Trophoblast cell (in vitro differentiated cells and primary cell): ENCODE data around the gene VAV3.
"Not testable (repeated sequence)": the region's sequence is repeated elsewhere in the genome, so short reads cannot be mapped to it uniquely, and the experiment has no call there.

Experiments
- DNase-seq, 2 donors: peaks; one replicate each; pipeline ENCODE4 v3.0.0-alpha.2; 2016
- H2AFZ ChIP-seq: 2 replicates; pipeline ENCODE4 v1.6.1; 2013; ENCODE audit warnings: low read length, moderate library complexity, mild to moderate bottlenecking; ENCODE audit not compliant: insufficient read depth, poor library complexity
- H2AK5ac ChIP-seq: 2 replicates; pipeline ENCODE4 v1.6.1; 2013; ENCODE audit warnings: mild to moderate bottlenecking, low read length
- H2BK120ac ChIP-seq: 2 replicates; pipeline ENCODE4 v1.6.1; 2013; ENCODE audit warnings: low read length, mild to moderate bottlenecking, moderate library complexity; ENCODE audit not compliant: insufficient read depth, poor library complexity
- H2BK12ac ChIP-seq: 2 replicates; pipeline ENCODE4 v1.6.1; 2013; ENCODE audit warnings: mild to moderate bottlenecking, low read length, moderate library complexity
- H2BK5ac ChIP-seq: 2 replicates; pipeline ENCODE4 v1.6.1; 2013; ENCODE audit warnings: low read length, low read depth, moderate library complexity, mild to moderate bottlenecking; ENCODE audit not compliant: poor library complexity
- H3K14ac ChIP-seq: 2 replicates; pipeline ENCODE4 v1.6.1; 2013; ENCODE audit warnings: mild to moderate bottlenecking, low read length
- H3K18ac ChIP-seq: 2 replicates; pipeline ENCODE4 v1.6.1; 2013; ENCODE audit warnings: mild to moderate bottlenecking, low read length
- H3K23ac ChIP-seq: 2 replicates; pipeline ENCODE4 v1.6.1; 2013; ENCODE audit warnings: low read length
- H3K27ac ChIP-seq: 2 replicates; pipeline ENCODE4 v1.5.1; 2013; ENCODE audit warnings: low read depth, mild to moderate bottlenecking, inconsistent platforms, low read length, moderate library complexity
- H3K27me3 ChIP-seq: 2 replicates; pipeline ENCODE4 v1.6.1; 2013; ENCODE audit warnings: inconsistent platforms, mild to moderate bottlenecking, low read length, moderate library complexity; ENCODE audit not compliant: insufficient read depth
- H3K36me3 ChIP-seq, 2 experiments: 1 replicate in 1 of 2; 2 replicates in 1 of 2; pipeline ENCODE4 v1.6.1; 2013; ENCODE audit warnings: low read length in 2 of 2, mild to moderate bottlenecking in 2 of 2, moderate library complexity in 1 of 2; ENCODE audit not compliant: insufficient read depth in 2 of 2, control insufficient read depth in 1 of 2
- H3K4ac ChIP-seq: 2 replicates; pipeline ENCODE4 v1.6.1; 2013; ENCODE audit warnings: low read depth, mild to moderate bottlenecking, low read length, moderate library complexity
- H3K4me1 ChIP-seq, 2 experiments: 1 replicate in 1 of 2; 2 replicates in 1 of 2; pipeline ENCODE4 v1.6.1; 2013; ENCODE audit warnings: low read length in 2 of 2, mild to moderate bottlenecking in 2 of 2, moderate library complexity in 1 of 2; ENCODE audit not compliant: insufficient read depth in 2 of 2, control insufficient read depth in 1 of 2
- H3K4me2 ChIP-seq: 2 replicates; pipeline ENCODE4 v1.6.1; 2013; ENCODE audit warnings: inconsistent platforms, mild to moderate bottlenecking, low read length, moderate library complexity
- H3K4me3 ChIP-seq: 2 replicates; pipeline ENCODE4 v1.5.1; 2013; ENCODE audit warnings: mild to moderate bottlenecking, low read depth, low read length, inconsistent platforms
- H3K79me1 ChIP-seq: one replicate; pipeline ENCODE4 v1.6.1; 2013; ENCODE audit warnings: low read length
- H3K79me2 ChIP-seq: 2 replicates; pipeline ENCODE4 v1.6.1; 2013; ENCODE audit warnings: low read length, mild to moderate bottlenecking; ENCODE audit not compliant: control insufficient read depth, insufficient read depth, poor library complexity
- H3K9ac ChIP-seq: 2 replicates; pipeline ENCODE4 v1.6.1; 2013; ENCODE audit warnings: mild to moderate bottlenecking, low read length
- H3K9me3 ChIP-seq: 2 replicates; pipeline ENCODE4 v1.6.1; 2013; ENCODE audit warnings: low read depth, mild to moderate bottlenecking, control low read depth, inconsistent platforms, low read length; ENCODE audit not compliant: insufficient read depth
- H4K12ac ChIP-seq: 2 replicates; pipeline ENCODE4 v1.6.1; 2013; ENCODE audit warnings: low read depth, mild to moderate bottlenecking, low read length, moderate library complexity
- H4K8ac ChIP-seq: 2 replicates; pipeline ENCODE4 v1.6.1; 2013; ENCODE audit warnings: low read depth, mild to moderate bottlenecking, low read length, moderate library complexity
- H4K91ac ChIP-seq: one replicate; pipeline ENCODE4 v1.6.1; 2013; ENCODE audit warnings: low read depth, mild to moderate bottlenecking, low read length, moderate library complexity
- WGBS: extraction: QIAGEN DNeasy Blood & Tissue Kit; methylation state at CpG from one replicate; pipeline ENCODE4 v1.1.7; 2013; ENCODE audit warnings: missing lambda C conversion rate; ENCODE audit not compliant: insufficient read length, insufficient coverage; ENCODE audit errors: extremely low coverage; 5-methylcytosine and 5-hydroxymethylcytosine counted together

VAV3 gene

GRCh38 chr1:107862064-107862463 lies 102.9 kb downstream of the VAV3 start:
- Histone ChIP-seq H3K27ac (no peak overlapping the region), H3K4ac (no peak overlapping the region), H2BK120ac (no peak overlapping the region), H3K4me3 (no peak overlapping the region), H4K12ac (no peak overlapping the region), H3K18ac (no peak overlapping the region), H3K79me2 (no peaks in the 10 kb centered on the region), H3K23ac (no peak overlapping the region), H2BK5ac (no peak overlapping the region), H2BK12ac (no peak overlapping the region), H2AK5ac (no peak overlapping the region), H3K4me1 (no peaks in the 10 kb centered on the region), H3K4me2 (no peak overlapping the region), H2AFZ (no peak overlapping the region), H4K8ac (no peak overlapping the region), H3K36me3 (no peaks in the 10 kb centered on the region), H3K79me1 (no peaks in the 10 kb centered on the region), H3K9me3 (no peaks in the 10 kb centered on the region), H3K9ac (no peak overlapping the region), H3K14ac (no peak overlapping the region), H3K27me3 (no peaks in the 10 kb centered on the region), H4K91ac (no peak overlapping the region)
- DNase-seq, result no peak
- WGBS, result no CpG with 5 or more reads among the region's 2 CpGs

DNA sequence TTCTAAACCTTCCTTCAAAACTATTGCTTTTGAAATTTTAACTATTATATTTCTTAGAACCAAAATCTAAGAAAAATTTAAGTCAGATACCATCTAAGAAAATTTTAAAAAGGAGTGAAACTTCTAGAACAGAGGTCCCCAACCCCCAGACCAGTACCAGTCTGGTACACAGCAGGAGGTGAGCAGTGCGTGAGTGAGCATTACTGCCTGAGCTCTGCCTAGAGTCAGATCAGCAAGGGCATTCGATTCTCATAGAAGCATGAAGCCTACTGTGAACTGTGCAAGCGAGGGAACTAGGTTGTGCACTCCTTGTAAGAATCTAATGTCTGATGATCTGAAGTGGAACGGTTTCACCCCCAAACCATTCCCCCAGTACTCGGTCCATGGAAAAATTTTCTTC lies 106.7 kb downstream of the VAV3 start:
- Histone ChIP-seq H3K14ac (no peak overlapping the region), H4K12ac (no peak overlapping the region), H3K36me3 (no peaks in the 10 kb centered on the region), H3K9me3 (no peaks in the 10 kb centered on the region), H3K27ac (no peak overlapping the region), H3K9ac (peak overlapping the region; percentile 64), H4K8ac (no peak overlapping the region), H3K4me1 (no peaks in the 10 kb centered on the region), H3K79me1 (no peaks in the 10 kb centered on the region), H3K4me3 (no peak overlapping the region), H2AK5ac (no peak overlapping the region), H3K27me3 (no peaks in the 10 kb centered on the region), H2BK120ac (no peak overlapping the region), H3K23ac (no peak overlapping the region), H2BK5ac (no peak overlapping the region), H3K18ac (no peak overlapping the region), H3K79me2 (no peaks in the 10 kb centered on the region), H4K91ac (no peak overlapping the region), H3K4me2 (no peak overlapping the region), H2AFZ (no peak overlapping the region), H2BK12ac (no peak overlapping the region), H3K4ac (no peak overlapping the region)
- DNase-seq, result no peak
- WGBS, result no CpG with 5 or more reads among the region's 5 CpGs

DNA sequence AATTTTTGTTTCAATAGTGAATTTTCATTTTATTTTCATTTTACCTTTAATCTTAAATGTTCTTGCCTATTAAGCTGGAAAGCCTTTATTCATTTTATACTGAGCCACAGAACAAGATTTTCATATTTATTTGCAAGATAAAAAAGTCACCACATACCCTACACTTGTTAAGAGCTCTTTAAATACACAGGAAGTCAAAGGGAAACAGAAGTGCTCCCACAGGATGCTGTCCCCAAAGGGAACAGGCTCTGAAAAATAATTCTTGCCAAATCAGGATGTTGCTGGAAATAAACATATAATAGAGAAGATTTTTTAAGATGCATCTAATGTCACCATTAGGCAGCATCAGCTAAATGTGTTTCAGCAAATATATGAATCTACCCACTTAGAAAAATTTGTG lies 113.6 kb downstream of the VAV3 start:
- no peak overlapping the region for H4K8ac ChIP-seq
- H3K27ac ChIP-seq, result no peak overlapping the region
- no peak overlapping the region for H3K23ac ChIP-seq
- H3K79me2 ChIP-seq, result no peaks in the 10 kb centered on the region
- no peak for DNase-seq
- H3K36me3 ChIP-seq, result no peaks in the 10 kb centered on the region
- H3K27me3 ChIP-seq, result no peaks in the 10 kb centered on the region
- no peak overlapping the region for H3K14ac ChIP-seq
- no peak overlapping the region for H3K18ac ChIP-seq
- H3K4ac ChIP-seq, result no peak overlapping the region
- no peaks in the 10 kb centered on the region for H3K4me1 ChIP-seq
- no peak overlapping the region for H2BK12ac ChIP-seq
- H3K9ac ChIP-seq, result no peak overlapping the region
- no peak overlapping the region for H2BK120ac ChIP-seq
- no peaks in the 10 kb centered on the region for H3K9me3 ChIP-seq
- H4K91ac ChIP-seq, result no peak overlapping the region
- no peak overlapping the region for H3K4me3 ChIP-seq
- H3K4me2 ChIP-seq, result no peak overlapping the region
- no peak overlapping the region for H2BK5ac ChIP-seq
- no peak overlapping the region for H2AFZ ChIP-seq
- H3K79me1 ChIP-seq, result no peaks in the 10 kb centered on the region
- no peak overlapping the region for H4K12ac ChIP-seq
- H2AK5ac ChIP-seq, result no peak overlapping the region

- not testable (repeated sequence) for H2BK5ac ChIP-seq, H3K9me3 ChIP-seq, DNase-seq, H2BK12ac ChIP-seq, H4K12ac ChIP-seq, H3K79me2 ChIP-seq, H3K18ac ChIP-seq, H4K8ac ChIP-seq, H3K4me3 ChIP-seq, H4K91ac ChIP-seq, H3K14ac ChIP-seq, H2BK120ac ChIP-seq, H2AK5ac ChIP-seq, H3K79me1 ChIP-seq, H3K4ac ChIP-seq, H3K23ac ChIP-seq, H3K27ac ChIP-seq, H3K27me3 ChIP-seq, H3K4me1 ChIP-seq, H3K9ac ChIP-seq, H3K4me2 ChIP-seq, H2AFZ ChIP-seq, H3K36me3 ChIP-seq
- WGBS, result no CpG with 5 or more reads among the region's 7 CpGs
Observed at GRCh38 chr1:107844541-107845194, 120.3 kb downstream of the VAV3 start.
